LHCN-M2 (cell line): Measurements from ENCODE around the gene PLOD1. TPM values are rescaled to one million over a fixed set of nuclear protein-coding genes. Genes with fewer than 3 reads are reported as not detected.

Experiments
- total RNA-seq: library from RNA; depleted of rRNA; stranded (reverse); fragments of >200 nt; gene quantifications from 2 replicates; pipeline ENCODE4 v1.2.3, GENCODE V29; 2014; rRNA removed

PLOD1 gene
- total RNA-seq, 1 experiment from 2014 or later, result 458 TPM

Other genes starting within 250 kb of the PLOD1 start
- under 0.01 and 0.13 TPM in 2 replicates for gene DRAXIN, start 243.0 kb upstream of the PLOD1 start, total RNA-seq
- gene AGTRAP, start 198.6 kb upstream of the PLOD1 start, total RNA-seq, result 35.8 and 39.4 TPM in 2 replicates
- not detected in 2 replicates for gene C1orf167, start 172.5 kb upstream of the PLOD1 start, total RNA-seq
- 7.8 and 11.7 TPM in 2 replicates for gene MTHFR, start 128.8 kb upstream of the PLOD1 start, total RNA-seq
- gene CLCN6, start 128.5 kb upstream of the PLOD1 start, total RNA-seq, result 5.5 and 10.7 TPM in 2 replicates
- gene NPPA, start 86.9 kb upstream of the PLOD1 start, total RNA-seq, result not detected in 2 replicates
- not detected in 2 replicates for gene NPPB, start 75.8 kb upstream of the PLOD1 start, total RNA-seq
- 118 and 131 TPM in 2 replicates for gene KIAA2013, start 8.3 kb upstream of the PLOD1 start, total RNA-seq
- 69.7 and 71.7 TPM in 2 replicates for gene MFN2, start 45.7 kb downstream of the PLOD1 start, total RNA-seq
- gene MIIP, start 84.8 kb downstream of the PLOD1 start, total RNA-seq, result 40.1 and 49.6 TPM in 2 replicates
- 0.19 TPM in 1 of 2 replicates, not detected in the other for gene TNFRSF8, start 128.6 kb downstream of the PLOD1 start, total RNA-seq
- gene TNFRSF1B, start 232.3 kb downstream of the PLOD1 start, total RNA-seq, result 1.3 and 1.9 TPM in 2 replicates